ENCODE measurements around the gene ENO3.
A peak's percentile ranks its signal among the peaks of the same experiment; 100 is the strongest.
"Not testable (repeated sequence)": the region's sequence is repeated elsewhere in the genome, so short reads cannot be mapped to it uniquely, and the experiment has no call there.

Gene ENO3

DNA sequence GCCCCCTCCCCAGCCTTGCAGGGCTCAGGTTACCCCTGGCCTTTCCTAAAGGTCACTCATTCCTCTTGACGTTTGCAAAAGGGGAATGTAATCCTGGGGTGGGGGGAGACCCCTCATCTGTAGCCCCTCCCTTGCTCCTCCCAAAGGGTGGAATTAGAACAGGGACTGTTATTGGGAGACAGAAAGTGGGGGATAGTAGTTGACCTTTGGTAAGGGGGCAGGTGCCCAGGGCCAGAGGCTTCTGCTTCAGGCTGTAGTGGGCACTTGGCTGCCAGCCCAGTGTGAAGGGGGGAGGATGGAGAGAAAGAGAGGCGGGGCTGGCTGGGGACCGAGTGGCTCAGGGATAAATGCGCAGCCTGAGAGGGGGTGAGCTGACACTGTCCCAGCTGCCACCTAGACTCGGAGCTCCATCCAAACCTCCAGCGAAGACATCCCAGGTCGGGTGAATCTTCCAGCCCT lies at the start of gene ENO3:
TSS of gene ENO3 (plus strand) at position 374 of the 459 bp plus-strand sequence. CDS start 711 bp downstream, outside the sequence.
- no peak for DNase-seq

DNA sequence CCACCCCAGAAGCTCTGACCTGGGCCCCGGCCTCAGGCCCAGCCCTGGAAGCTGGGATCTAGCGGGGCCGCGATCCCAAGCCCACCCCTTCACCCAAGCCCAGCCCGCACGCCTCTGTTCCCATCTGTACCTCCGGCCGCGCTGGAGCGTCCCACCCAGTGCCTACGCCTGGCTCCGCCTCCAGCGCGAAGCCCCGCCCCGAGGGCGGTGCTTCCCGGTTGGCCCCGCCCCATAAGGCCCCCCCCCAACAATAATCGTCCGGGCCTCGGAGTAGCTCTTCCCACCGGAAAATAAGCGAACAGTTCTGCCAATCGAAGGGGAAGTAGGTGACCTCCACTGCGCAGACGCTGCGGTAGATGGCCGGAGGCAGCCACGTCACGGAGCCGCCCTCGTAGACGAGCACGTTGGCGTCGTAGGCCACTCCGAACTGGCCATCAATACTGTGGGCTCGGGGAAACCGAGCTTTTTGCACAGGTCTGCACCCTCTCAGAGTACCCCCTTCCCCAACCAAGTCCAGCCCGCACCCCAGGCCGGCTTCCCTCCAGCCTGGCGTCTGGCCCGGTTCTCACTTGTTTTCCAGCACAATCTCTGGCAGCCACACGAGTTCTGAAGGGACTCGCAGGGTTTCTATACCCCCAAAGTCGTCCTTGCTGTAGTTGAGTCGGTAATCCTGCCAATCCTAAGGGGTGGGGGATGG lies 49.1 kb upstream of the ENO3 start:
- no peak for DNase-seq

DNA sequence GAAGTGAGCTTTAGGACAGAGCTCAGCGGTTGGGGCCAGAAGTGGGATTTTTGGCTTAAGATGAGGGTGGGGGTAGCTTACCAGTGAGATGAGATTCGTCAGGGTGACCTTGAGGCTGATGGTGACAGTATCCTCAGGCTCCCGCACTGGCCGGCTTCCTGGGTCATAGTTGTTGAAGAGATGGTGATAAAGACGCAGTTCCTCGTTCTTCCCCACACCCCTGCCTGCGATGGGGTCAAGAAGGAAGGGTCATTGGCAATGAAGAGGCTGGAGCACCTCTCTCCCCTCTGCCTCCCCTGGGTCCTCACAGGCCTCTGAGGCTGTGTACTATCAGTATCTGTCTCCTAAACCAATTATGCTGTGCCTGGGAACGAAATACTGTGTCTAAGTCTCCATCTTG lies 48.4 kb upstream of the ENO3 start:
- no peak for DNase-seq

DNA sequence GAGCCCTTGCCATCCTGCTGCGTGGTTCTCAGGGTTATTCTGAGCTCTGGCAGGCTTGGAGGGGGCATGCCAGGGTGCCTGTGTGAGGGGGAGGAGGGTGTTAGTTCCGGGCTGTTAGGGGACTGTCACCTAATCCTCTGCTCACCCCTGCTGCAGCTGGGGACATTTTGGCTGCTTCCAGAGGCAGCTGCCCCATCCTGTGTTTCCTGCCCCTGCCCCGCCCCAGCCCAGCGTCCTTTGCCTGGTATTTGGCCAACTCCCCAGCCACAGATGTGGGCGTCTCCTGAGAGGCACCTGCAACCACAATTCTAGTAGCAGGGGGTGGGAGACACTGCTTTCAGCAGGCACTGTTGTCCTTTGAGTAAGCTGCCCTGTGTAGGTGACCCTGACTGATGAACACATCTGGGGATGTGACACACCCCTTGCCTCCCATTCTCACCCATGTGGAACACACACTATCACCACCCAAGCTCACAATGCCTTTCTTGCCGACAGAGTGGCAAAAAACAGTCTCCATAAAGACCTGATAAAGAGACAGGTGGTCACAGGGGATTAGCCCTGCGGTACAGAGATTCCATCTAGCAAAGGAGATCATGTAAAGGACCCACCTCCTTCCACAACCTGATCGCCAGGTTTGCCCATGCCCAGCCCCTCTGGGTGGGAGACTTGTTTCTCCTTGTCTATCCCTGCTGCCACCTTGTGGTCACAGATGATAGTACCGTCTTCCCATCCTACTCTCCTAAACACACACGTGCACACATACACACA lies 47.7 kb upstream of the ENO3 start, which contains the start of gene CHRNE:
TSS of gene CHRNE (minus strand) at position 48 of the 768 bp plus-strand sequence. CDS start at position 13, 35 bp downstream.
- no peak for DNase-seq

DNA sequence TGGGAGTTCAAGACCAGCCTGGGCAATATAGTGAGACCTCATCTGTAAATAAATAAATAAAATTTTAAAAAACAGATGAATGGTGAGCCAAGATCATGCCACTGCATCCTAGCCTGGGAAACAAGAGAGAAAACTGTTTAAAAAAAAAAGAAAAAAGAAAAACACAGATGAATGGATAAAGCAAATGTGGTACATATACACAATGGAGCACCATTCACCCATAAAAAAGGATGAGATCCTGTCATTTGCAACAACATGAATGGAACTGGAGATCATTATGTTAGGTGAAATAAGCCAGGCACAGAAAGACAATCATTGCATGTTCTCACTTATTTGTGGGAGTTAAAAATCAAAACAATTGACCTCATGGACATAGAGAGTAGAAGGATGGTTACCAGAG lies 44.3 kb upstream of the ENO3 start:
- DNase-seq = not testable (repeated sequence)

DNA sequence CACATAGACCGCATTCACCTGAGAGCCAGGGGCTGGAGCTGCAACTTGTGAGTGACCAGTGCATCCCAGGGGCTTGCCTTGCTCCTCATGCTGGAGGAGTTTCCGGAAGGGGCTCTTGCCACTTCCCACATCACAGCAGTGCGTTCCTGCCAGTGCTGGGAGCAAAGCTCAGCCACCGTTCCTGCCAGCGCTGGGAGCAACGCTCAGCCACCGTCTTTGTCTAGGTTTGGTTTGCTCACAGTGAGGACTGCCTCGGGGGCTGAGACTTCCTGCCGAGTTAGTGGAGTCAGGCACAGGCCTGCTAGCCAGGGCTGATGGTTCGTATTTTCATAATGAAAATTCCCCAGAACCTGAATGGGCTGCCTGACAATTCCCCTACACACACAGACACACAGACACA lies 42.6 kb upstream of the ENO3 start:
- DNase-seq = no peak

DNA sequence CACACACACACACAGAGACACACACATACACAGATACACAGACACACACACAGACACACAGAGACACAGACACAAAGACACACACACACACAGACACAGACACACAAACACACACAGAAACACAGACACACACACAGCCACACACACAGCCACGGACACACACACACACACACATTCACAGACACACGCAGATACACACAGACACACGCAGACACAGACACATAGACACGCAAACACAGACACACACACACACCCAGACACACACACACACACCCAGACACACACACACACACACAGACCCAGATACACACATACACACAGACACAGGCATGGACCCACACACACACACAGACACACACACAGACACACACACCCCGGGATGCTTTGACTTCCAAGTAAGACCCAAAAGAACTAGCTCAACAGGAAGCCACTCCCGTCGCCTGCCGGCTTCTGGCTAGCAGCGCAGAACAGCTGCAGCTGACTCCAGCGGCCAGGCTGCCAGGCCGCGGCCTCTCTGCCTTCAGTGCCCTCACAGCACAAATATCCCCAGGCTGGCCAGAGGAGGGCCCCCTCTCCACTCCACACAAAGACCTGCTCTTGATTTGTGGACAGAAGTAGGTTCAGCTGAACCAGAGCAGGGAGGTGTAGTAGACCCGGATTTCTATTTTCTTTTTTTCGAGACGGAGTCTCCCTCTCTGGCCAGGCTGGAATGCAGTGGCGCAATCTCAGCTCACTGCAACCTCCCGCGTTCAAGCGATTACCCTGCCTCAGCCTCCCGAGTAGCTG lies 42.0 kb upstream of the ENO3 start:
- peak; percentile 27 for DNase-seq

DNA sequence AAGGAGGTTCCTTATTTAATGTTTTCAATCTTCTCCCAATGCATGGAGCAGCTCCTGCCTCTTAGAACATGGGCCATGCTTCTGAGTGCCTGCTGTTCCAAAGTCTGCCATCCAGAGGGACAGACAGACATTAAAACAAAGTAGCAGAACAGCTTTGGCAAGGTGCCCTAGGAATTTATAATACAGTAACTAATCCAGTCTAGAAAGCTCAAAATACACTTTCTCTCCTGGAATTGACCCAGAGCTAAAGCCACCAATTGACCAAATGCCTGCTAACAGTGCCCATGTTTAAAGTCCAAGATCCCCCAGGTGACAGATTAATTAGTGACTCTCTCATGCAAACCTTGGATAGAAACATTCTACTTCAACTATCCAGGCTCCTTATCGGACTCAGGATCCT lies 36.9 kb upstream of the ENO3 start:
- no peak for DNase-seq

DNA sequence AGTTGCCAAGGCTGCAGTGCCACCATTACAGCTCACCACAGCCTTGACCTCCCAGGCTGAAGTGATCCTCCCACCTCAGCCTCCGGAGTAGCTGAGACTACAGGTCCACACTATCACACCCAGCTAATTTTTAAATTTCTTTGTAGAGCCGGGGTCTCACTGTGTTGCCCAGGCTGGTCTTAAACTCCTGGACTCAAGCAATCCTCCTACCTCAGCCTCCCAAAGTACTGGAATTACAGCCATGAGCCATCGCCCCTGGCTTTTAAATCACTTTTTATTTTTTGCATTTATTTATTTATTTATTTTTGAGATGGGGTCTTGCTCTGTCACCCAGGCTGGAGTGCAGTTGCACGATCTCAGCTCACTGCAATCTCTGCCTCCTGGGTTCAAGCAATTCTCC lies 36.4 kb upstream of the ENO3 start:
- DNase-seq = not testable (repeated sequence)

DNA sequence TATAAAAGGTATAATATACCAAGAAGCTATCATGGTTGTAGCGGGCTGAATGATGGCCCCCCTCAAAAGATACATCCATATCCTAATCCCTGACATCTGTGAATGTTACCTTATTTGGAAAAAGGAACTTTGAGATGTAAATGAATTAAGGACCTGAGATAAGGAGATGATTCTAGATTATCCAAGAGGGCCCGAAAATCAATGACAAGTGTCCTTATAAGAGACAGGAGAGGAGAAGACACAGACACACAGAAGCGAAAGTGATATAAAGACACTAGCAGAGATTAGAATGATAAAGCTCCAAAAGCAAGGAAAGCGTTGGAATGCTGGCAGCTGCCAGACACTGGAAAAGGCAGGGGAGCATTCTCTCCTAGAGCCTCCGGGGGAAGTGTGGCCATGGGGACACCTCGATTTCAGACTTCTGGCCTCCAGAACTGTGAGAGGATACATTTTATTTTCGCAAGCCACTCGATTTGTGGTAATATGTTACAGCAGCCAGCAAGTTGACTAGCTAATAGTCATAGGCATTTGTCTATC lies 31.3 kb upstream of the ENO3 start:
- no peak for DNase-seq

DNA sequence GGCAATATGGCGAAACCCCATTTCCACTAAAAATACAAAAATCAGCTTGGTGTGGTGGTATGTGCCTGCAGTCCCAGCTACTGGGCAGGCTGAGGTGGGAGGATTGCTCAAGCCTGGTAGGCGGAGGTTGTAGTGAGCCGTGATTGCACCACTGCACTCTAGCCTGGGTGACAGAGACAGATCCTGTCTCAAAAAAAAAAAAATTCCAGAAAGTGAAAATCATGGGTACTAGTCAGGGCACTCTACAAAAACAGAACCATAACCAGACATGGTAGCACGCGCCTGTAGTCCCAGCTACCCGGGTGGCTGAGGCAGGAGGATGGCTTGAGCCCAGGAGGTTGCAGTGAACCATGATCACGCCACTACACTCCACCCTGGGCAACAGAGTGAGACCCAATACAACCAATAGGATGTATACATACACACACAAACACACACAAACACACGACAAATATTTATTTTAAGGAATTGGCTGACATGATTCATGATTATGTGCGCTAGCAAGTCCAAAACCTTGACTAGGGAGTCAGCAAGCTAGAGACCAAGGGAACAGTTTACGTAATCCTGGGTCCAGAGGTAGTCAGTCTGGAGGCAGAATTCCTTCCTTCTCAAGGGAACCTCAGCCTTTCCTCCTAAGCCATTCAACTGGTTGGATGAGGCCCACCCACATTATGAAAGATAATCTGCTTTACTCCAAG lies 30.4 kb upstream of the ENO3 start:
- peak; percentile 20 for DNase-seq

DNA sequence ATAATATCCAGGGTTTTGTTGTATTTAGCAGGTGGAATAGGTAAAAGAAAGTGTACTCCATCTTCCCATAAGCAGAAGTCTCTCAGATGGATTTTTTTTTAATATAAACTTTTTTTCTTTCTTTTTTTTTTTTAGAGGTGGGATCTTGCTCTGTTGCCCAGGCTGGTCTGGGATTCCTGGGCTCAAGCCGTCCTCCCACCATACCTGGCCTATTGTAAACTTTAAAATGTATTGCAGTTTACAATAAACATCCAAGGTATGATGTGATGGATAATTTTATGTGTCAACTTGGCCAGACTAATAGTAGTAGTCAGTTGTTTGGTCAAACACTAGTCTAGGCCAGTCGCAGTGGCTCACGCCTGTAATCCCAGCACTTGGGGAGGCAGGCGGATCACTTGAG lies 29.6 kb upstream of the ENO3 start:
- no peak for DNase-seq

DNA sequence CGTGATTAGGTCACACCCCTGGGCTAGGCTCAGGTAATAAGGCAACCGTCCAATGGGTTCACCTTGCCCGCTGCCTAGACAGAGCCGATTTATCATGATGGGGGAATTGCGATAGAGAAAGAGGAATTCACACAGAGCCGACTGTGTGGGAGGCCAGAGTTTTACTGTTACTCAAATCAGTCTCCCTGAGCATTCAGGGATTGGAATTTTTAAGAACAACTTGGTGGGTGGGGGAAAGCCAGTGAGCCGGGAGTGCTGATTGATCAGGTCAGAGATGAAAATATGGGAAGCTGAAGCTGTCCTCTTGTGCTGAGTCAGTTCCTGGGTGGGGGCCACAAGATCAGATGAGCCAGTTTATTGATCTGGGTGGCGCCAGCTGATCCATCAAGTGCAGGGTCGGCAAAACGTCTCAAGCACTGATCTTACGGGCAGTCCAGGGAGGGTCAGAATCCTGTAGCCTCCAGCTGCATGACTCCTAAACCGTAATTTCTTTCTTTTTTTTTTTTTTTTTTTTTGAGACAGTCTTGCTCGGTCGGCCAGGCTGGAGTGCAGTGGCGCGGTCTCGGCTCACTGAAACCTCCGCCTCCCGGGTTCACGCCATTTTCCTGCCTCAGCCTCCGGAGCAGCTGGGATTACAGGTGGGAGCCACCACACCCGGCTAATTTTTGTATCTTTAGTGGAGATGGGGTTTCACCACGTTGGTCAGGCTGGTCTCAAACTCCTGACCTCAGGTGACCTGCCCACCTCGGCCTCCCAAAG lies 24.2 kb upstream of the ENO3 start:
- not testable (repeated sequence) for DNase-seq

DNA sequence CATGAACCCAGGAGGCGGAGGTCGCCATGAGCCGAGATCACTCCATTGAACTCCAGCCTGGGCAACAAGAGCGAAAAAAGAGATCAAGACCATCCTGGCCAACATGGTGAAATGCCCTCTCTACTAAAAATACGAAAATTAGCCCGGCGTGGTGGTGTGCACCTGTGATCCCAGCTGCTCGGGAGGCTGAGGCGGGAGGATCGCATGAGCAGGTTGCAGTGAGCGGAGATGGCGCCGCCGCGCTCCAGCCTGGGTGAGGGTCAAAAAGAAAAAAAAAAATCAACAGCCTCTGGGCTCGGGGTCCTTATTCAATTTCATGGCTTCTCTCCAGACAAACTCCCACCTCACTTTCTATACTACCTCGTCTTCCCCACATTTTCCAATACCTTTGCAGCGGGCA lies 22.0 kb upstream of the ENO3 start:
- DNase-seq = no peak

DNA sequence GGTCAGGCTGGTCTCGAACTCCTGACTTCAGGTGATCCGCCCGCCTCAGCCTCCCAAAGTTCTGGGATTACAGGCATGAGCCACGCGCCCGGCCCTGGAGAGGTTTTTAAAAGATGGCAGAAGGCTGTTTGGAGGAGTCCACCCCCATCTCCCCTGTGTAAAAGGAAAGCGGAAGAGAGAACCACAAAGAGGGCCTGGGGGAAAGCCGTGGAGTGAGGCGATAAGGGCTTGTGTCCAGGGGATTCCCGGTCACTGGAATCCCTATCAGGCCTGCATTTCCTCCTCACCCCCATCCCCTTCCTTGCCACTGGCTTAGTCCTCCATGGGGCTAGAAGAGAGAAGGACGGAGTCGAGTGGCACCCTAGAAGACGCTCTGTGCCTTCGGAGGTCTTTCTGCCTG lies 19.0 kb upstream of the ENO3 start, which contains the start of gene GP1BA:
TSS of gene GP1BA (plus strand) at position 315 of the 400 bp plus-strand sequence. CDS start 328 bp downstream, outside the sequence.
- no peak for DNase-seq

DNA sequence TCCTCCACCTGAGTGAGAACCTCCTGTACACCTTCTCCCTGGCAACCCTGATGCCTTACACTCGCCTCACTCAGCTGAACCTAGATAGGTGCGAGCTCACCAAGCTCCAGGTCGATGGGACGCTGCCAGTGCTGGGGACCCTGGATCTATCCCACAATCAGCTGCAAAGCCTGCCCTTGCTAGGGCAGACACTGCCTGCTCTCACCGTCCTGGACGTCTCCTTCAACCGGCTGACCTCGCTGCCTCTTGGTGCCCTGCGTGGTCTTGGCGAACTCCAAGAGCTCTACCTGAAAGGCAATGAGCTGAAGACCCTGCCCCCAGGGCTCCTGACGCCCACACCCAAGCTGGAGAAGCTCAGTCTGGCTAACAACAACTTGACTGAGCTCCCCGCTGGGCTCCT lies 18.2 kb upstream of the ENO3 start:
- no peak for DNase-seq

DNA sequence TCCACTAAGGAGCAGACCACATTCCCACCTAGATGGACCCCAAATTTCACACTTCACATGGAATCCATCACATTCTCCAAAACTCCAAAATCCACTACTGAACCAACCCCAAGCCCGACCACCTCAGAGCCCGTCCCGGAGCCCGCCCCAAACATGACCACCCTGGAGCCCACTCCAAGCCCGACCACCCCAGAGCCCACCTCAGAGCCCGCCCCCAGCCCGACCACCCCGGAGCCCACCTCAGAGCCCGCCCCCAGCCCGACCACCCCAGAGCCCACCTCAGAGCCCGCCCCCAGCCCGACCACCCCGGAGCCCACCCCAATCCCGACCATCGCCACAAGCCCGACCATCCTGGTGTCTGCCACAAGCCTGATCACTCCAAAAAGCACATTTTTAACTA lies 17.3 kb upstream of the ENO3 start:
- DNase-seq = no peak

DNA sequence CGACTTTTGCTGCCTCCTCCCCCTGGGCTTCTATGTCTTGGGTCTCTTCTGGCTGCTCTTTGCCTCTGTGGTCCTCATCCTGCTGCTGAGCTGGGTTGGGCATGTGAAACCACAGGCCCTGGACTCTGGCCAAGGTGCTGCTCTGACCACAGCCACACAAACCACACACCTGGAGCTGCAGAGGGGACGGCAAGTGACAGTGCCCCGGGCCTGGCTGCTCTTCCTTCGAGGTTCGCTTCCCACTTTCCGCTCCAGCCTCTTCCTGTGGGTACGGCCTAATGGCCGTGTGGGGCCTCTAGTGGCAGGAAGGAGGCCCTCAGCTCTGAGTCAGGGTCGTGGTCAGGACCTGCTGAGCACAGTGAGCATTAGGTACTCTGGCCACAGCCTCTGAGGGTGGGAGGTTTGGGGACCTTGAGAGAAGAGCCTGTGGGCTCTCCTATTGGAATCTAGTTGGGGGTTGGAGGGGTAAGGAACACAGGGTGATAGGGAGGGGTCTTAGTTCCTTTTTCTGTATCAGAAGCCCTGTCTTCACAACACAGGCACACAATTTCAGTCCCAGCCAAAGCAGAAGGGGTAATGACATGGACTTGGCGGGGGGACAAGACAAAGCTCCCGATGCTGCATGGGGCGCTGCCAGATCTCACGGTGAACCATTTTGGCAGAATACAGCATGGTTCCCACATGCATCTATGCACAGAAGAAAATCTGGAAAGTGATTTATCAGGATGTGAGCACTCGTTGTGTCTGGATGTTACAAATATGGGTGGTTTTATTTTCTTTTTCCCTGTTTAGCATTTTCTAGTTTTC lies 16.5 kb upstream of the ENO3 start:
- DNase-seq = no peak

DNA sequence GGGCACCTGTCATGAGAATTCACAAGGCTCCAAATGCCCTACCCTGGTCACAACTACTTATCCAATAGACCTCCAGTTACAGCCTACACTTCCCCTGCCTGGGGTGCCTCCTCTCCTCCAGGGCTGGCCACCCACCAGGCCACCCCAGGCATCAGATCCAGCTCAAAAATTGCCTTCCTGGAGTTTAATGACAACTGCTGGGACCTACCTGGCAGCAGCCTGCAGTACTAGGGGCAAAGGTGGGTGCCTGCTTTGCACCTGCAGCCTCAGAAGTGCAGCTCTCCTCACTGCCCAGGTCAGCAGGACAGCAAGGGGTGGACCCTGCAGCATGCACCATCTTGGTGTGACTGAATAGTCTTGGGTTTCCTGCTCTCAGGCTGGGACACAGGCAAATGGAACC lies 15.3 kb upstream of the ENO3 start:
- DNase-seq = no peak

DNA sequence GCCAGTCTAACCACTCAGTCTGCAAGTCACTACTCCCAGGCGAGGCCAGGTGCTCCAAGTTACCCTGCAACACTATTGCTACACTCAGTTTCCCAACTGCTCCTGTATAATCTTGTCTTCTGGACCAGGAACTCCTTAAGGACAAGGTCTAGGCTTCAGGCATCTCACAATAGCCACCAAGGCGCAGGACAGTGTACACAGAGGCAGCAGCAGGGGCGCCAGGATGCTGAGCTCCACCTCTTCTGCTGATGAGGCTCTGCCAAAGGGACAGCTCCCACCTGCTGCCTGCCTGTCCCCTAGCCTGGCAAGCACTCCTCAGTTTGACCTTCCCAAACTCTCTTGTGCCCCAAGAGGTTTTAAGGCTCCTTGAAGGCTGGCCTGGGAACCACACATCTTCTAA lies 14.5 kb upstream of the ENO3 start:
- DNase-seq = no peak

DNA sequence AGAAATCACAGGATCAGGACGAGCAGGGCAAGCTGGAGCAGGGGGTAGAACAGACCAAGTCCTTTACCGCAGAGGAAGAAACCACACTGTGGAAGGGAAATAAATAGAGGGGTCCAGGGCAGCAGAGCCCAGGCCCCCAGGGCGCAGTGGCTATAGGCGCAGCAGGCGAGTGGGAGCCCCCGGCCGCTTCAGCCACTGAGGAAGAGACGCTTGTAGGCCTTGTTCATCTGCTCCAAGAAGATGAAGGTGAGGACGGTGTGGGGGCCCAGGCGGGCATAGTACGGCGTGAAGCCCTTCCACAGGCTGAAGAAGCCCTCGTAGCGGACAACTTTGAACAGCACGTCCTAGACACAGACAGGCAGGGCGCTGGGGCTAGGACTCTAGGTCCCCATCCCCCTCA lies 13.4 kb upstream of the ENO3 start:
- no peak for DNase-seq
